NCI-H146 treated with DMSO at 0.1 percent for 48 hours (cell line): ENCODE measurements around the gene PHAF1.

ENCODE experiments used
- DNase-seq: peaks from one replicate; lab custom pipeline; 2025; ENCODE audit not compliant: unreplicated experiment; lab: John Stamatoyannopoulos, UW

PHAF1 gene

GRCh38 chr16:67192781-67193361 is 83.1 kb downstream of the PHAF1 start:
- no peak for DNase-seq

- no peak for DNase-seq
Measured at GRCh38 chr16:67193536-67193935, 83.8 kb downstream of the PHAF1 start.

- no peak for DNase-seq
Measured at GRCh38 chr16:67194260-67194659, 84.5 kb downstream of the PHAF1 start.

- DNase-seq, result no peak
Measured at GRCh38 chr16:67195676-67196075, 85.9 kb downstream of the PHAF1 start.

- no peak for DNase-seq
Measured at GRCh38 chr16:67196881-67197280, 87.1 kb downstream of the PHAF1 start.

GRCh38 chr16:67197704-67198103 is 88.0 kb downstream of the PHAF1 start:
- DNase-seq, result no peak
